Thoracic aorta (tissue), 2 donors: ENCODE data around the gene ZC3H15. TPM values are rescaled to one million over a fixed set of nuclear protein-coding genes. Genes with fewer than 3 reads are reported as not detected.

Experiments used
- ATAC-seq: fragments of 150-250 bp; one replicate; pipeline ENCODE4 v1.8.0; 2017; ENCODE audit warnings: low read depth; ENCODE audit not compliant: insufficient number of reproducible peaks, low FRiP score
- DNase-seq: peaks from one replicate; pipeline ENCODE4 v3.0.0-alpha.2; 2020; ENCODE audit warnings: low spot score
- H3K27ac ChIP-seq, 2 donors: fragments of 200-600 bp; sonication (generic); 1 replicate in 1 of 2; 2 replicates in 1 of 2; pipeline ENCODE4 v1.5.1; 2016; ENCODE audit warnings: mild to moderate bottlenecking in 2 of 2, moderate library complexity in 2 of 2
- H3K27me3 ChIP-seq: fragments of 200-600 bp; sonication (generic); replicated peaks from 2 replicates; pipeline ENCODE4 v1.6.0; 2016; ENCODE audit warnings: mild to moderate bottlenecking; ENCODE audit not compliant: insufficient read depth
- H3K36me3 ChIP-seq: fragments of 200-600 bp; sonication (generic); one replicate; pipeline ENCODE4 v1.5.1; 2016
- H3K4me1 ChIP-seq, 2 donors: fragments of 200-600 bp; sonication (generic); 1 replicate in 1 of 2; 2 replicates in 1 of 2; pipeline versions ENCODE4 v1.5.1 to v1.6.0; 2016; ENCODE audit warnings: low read depth in 2 of 2, mild to moderate bottlenecking in 1 of 2; ENCODE audit not compliant: control insufficient read depth in 1 of 2
- H3K4me3 ChIP-seq: fragments of 200-600 bp; sonication (generic); 2 replicates; pipeline ENCODE4 v1.5.1; 2016; ENCODE audit warnings: mild to moderate bottlenecking
- H3K9me3 ChIP-seq: fragments of 200-600 bp; sonication (generic); 2 replicates; pipeline ENCODE4 v1.5.1; 2016
- CTCF ChIP-seq: fragments of 200-600 bp; sonication (generic); IDR thresholded peaks from one replicate; pipeline ENCODE4 v1.5.1; 2019; ENCODE audit warnings: antibody characterized with exemption
- total RNA-seq, 2 donors: library from RNA; depleted of rRNA; stranded (reverse); fragments of >200 nt; gene quantifications; one replicate each; pipeline versions ENCODE4 v1.1.0 to v1.2.3, GENCODE V29; 2016

Gene ZC3H15
- total RNA-seq, 2 donors from 2014 or later: 39.9 to 70.2 TPM

DNA sequence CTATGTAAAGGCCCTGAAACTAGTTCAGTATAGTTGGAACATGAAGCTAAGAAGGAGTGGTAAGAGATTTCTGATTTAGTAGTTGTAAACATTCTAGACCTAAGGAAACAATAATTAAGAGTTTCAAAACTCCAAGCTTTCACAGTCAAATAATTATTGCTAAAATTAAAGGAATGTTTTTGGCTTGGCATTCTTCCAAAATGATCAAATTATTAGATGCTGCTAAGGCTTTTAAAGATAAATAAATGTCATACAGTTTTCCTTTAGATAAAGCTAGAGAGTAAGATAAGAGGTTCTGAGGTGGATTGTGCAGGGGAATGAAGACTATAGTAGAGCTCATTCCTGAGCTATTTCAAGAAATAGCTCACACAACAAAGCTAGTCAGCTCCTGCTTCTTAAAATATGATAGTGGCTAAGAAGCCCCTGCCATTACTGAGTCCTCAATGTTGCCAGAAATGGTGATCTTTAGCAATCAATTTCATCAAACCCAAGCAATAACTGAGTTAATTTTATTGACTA is 45.3 kb downstream of the ZC3H15 start:
- no peak for DNase-seq
- Histone ChIP-seq H3K36me3 (no peaks in the 10 kb centered on the region), H3K4me1 (peaks cover 7 to 11% of the 10 kb centered on the region in 2 donors), H3K9me3 (no peaks in the 10 kb centered on the region), H3K4me3 (no peak overlapping the region), H3K27ac (no peak overlapping the region), H3K27me3 (no peaks in the 10 kb centered on the region)
- ATAC-seq: no peak
- no peak for TF ChIP-seq CTCF

- no peak for TF ChIP-seq CTCF
- Histone ChIP-seq H3K27me3 (no peaks in the 10 kb centered on the region), H3K9me3 (no peaks in the 10 kb centered on the region), H3K4me3 (no peak overlapping the region), H3K36me3 (no peaks in the 10 kb centered on the region), H3K27ac (no peak overlapping the region), H3K4me1 (peaks cover 7 to 11% of the 10 kb centered on the region in 2 donors)
- ATAC-seq (no peak), DNase-seq (no peak)
Measured at GRCh38 chr2:186532891-186533290, 46.8 kb downstream of the ZC3H15 start.

DNA sequence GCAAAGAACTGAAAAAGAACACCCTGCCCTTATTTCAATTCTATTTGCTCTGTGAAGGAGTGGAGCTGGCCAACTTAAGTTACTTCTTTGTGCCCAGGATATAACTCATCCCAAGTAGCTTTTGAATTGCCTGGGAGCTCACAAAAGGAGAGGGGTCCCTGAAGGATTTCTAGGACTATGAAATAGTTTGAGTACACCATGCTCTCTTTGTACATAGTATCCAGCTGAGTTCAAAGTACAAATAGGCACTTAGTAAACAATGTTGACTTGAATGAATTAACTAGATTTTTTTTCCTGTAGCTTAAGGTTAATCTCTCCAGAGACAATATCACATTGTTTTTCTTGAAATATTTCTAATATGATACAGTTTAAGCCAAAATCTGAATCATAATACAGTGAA is 47.7 kb downstream of the ZC3H15 start:
- no peak for TF ChIP-seq CTCF
- H3K9me3 ChIP-seq: no peaks in the 10 kb centered on the region
- H3K4me1 ChIP-seq: peaks cover 7 to 11% of the 10 kb centered on the region in 2 donors
- DNase-seq: no peak
- no peaks in the 10 kb centered on the region for H3K27me3 ChIP-seq
- H3K4me3 ChIP-seq: no peak overlapping the region
- no peaks in the 10 kb centered on the region for H3K36me3 ChIP-seq
- ATAC-seq: no peak
- no peak overlapping the region for H3K27ac ChIP-seq

DNA sequence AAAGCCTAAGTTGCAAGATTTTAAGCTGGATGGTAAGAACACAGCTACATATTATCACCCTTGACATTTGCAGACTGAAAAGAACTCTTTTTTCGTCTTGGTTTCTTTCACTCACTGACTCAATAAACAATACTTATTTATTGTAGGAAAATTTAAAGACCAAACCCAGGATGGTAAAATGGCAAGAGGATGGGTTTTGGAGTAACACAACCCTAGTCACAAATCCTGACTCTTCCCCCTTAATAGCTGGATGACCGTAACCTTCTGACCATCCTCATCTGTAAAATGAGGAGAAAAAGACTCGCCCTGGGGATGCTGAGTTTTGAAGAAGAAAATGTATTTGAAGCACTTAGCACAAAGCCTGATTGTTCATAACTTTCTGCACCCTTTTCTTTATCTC is 48.3 kb downstream of the ZC3H15 start:
- Histone ChIP-seq H3K36me3 (no peaks in the 10 kb centered on the region), H3K27me3 (no peaks in the 10 kb centered on the region), H3K4me1 (peaks cover 7 to 11% of the 10 kb centered on the region in 2 donors), H3K27ac (no peak overlapping the region), H3K9me3 (no peaks in the 10 kb centered on the region), H3K4me3 (no peak overlapping the region)
- no peak for ATAC-seq
- no peak for DNase-seq
- TF ChIP-seq CTCF: no peak

DNA sequence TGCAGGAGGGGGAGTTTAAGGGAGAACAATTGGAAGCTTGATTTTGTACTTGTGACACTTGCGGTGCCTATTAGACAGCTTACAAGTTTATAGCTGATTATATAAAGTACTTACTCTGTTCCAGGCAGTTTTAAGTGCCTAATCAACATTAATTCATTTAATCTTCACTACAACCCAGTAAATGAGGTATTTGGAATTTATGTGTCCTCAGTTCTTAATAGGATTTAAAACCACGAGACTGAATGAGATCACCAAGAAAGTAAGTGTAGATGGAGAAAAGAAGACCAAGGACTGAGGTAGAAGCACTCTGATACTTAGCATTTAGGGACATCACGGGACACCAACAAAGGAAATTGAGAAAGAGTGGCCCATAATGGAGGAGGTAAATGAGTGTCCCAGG is 49.8 kb downstream of the ZC3H15 start:
- no peak for ATAC-seq
- Histone ChIP-seq H3K27me3 (no peaks in the 10 kb centered on the region), H3K36me3 (no peaks in the 10 kb centered on the region), H3K4me1 (peaks cover 7 to 11% of the 10 kb centered on the region in 2 donors), H3K9me3 (no peaks in the 10 kb centered on the region), H3K4me3 (no peak overlapping the region), H3K27ac (no peak overlapping the region)
- DNase-seq: no peak
- no peak for TF ChIP-seq CTCF
